CD8-positive, alpha-beta memory T cell (primary cell): ENCODE results near the gene TIMP3. TPM values are rescaled to one million over a fixed set of nuclear protein-coding genes. Genes with fewer than 3 reads are reported as not detected.

ENCODE experiments used
- CTCF ChIA-PET: fragments of 350-600 bp; sonication (Branson Sonifier 250); formaldehyde crosslinking; loops from one replicate; lab custom pipeline; 2021; ENCODE audit warnings: antibody characterized with exemption; lab: Charles Lee
- POLR2A ChIA-PET: fragments of 350-600 bp; sonication (Branson Sonifier 250); formaldehyde crosslinking; loops from one replicate; lab custom pipeline; 2021; ENCODE audit warnings: antibody characterized with exemption; lab: Charles Lee
- DNase-seq, 5 donors: peaks; one replicate each; pipeline versions ENCODE4 v3.0.0 to v3.0.0-alpha.2; 2020 to 2022; ENCODE audit warnings: mixed read lengths in 1 of 5
- H3K27ac ChIP-seq: one replicate; pipeline ENCODE4 v1.7.0; 2013; ENCODE audit warnings: low read depth, mild to moderate bottlenecking, low read length, moderate library complexity
- H3K27me3 ChIP-seq: 2 replicates; pipeline ENCODE4 v1.7.0; 2013; ENCODE audit warnings: low read length, mild to moderate bottlenecking; ENCODE audit not compliant: insufficient read depth, poor library complexity, severe bottlenecking
- H3K36me3 ChIP-seq: 2 replicates; pipeline ENCODE4 v1.7.0; 2013; ENCODE audit warnings: mild to moderate bottlenecking, low read length, moderate library complexity; ENCODE audit not compliant: insufficient read depth
- H3K4me1 ChIP-seq: 2 replicates; pipeline ENCODE4 v1.7.0; 2013; ENCODE audit warnings: mild to moderate bottlenecking, low read length, moderate library complexity; ENCODE audit not compliant: insufficient read depth
- H3K4me3 ChIP-seq: 2 replicates; pipeline ENCODE4 v1.7.0; 2013; ENCODE audit warnings: mild to moderate bottlenecking, low read length
- H3K9me3 ChIP-seq: 2 replicates; pipeline ENCODE4 v1.7.0; 2013; ENCODE audit warnings: mild to moderate bottlenecking, low read length
- H3K27ac Mint-ChIP-seq, 8 donors: one replicate each; pipeline ENCODE4 v1.8.0; 2020 to 2021; ENCODE audit warnings: mixed read lengths in 8 of 8, mild to moderate bottlenecking in 6 of 8, inconsistent platforms in 3 of 8, moderate library complexity in 3 of 8
- H3K27me3 Mint-ChIP-seq, 2 donors: one replicate each; pipeline ENCODE4 v1.8.0; 2020 to 2021; ENCODE audit warnings: mixed read lengths in 2 of 2, mild to moderate bottlenecking in 1 of 2, moderate library complexity in 1 of 2
- H3K36me3 Mint-ChIP-seq, 3 donors: one replicate each; pipeline ENCODE4 v1.8.0; 2020 to 2021; ENCODE audit warnings: mixed read lengths in 3 of 3, inconsistent platforms in 1 of 3, mild to moderate bottlenecking in 1 of 3
- H3K4me1 Mint-ChIP-seq, 3 donors: one replicate each; pipeline ENCODE4 v1.8.0; 2020 to 2021; ENCODE audit warnings: mixed read lengths in 3 of 3, inconsistent platforms in 1 of 3, mild to moderate bottlenecking in 1 of 3
- H3K4me3 Mint-ChIP-seq, 7 donors: one replicate each; pipeline ENCODE4 v1.8.0; 2020 to 2021; ENCODE audit warnings: mixed read lengths in 7 of 7, mild to moderate bottlenecking in 6 of 7, moderate library complexity in 4 of 7, inconsistent platforms in 2 of 7
- H3K9me3 Mint-ChIP-seq, 5 donors: one replicate each; pipeline ENCODE4 v1.8.0; 2020 to 2022; ENCODE audit warnings: mixed read lengths in 5 of 5, mild to moderate bottlenecking in 3 of 5, moderate library complexity in 2 of 5, inconsistent platforms in 1 of 5
- polyA plus RNA-seq: library from polyadenylated mRNA; unstranded; fragments of 300-500 nt; fragmentation: Illumina TruSeq; gene quantifications from one replicate; pipeline ENCODE4 v1.2.3, GENCODE V29; 2021
- total RNA-seq, 2 experiments: library from RNA; stranded (reverse); gene quantifications; one replicate each; pipeline ENCODE4 v1.2.3, GENCODE V29; 2021

The TIMP3 gene
- total and polyA plus RNA-seq, 3 experiments from 2014 or later: 0.22 to 0.24 TPM; not detected in 1

GRCh38 chr22:32852395-32853251 lies 51.1 kb downstream of the TIMP3 start:
- no peak overlapping the region for H3K27ac Mint-ChIP-seq
- CTCF ChIA-PET: interaction anchor here (0.8 kb wide), 1 partner anchor 55 kb away, joined by 3 read pairs; no protein-coding TSS in a partner anchor
- POLR2A ChIA-PET: no interaction called here

DNA sequence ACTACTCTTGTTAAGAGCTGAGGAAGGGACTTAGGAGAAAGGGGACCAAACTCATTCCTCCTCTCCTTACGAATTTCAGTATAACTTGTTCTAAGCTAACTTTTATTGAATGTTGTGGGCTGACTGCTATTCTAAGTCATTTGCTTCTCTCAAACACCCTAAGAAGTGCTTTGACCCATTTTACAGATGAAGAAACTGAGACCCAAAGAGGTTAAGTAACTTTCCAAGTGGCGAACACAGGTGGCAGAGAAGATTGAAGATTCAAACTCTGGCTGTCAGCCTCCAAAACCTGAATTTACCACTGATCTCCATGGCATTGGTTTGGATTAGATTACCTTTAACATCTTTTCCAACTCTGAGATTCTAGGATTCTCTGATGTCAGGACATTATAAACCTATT lies 52.2 kb downstream of the TIMP3 start:
- Histone ChIP-seq H3K36me3 (no peaks in the 10 kb centered on the region), H3K4me3 (no peak overlapping the region), H3K27ac (no peak overlapping the region), H3K27me3 (no peaks in the 10 kb centered on the region), H3K9me3 (no peaks in the 10 kb centered on the region), H3K4me1 (no peaks in the 10 kb centered on the region)
- no peaks in the 10 kb centered on the region for H3K36me3 Mint-ChIP-seq
- H3K27ac Mint-ChIP-seq: no peak overlapping the region
- CTCF ChIA-PET: no interaction called here
- no peaks in the 10 kb centered on the region for H3K4me1 Mint-ChIP-seq
- POLR2A ChIA-PET: no interaction called here
- peaks cover 0 to 2% (median 0%) of the 10 kb centered on the region in 5 donors for H3K9me3 Mint-ChIP-seq
- no peak overlapping the region for H3K4me3 Mint-ChIP-seq
- H3K27me3 Mint-ChIP-seq: peaks cover 8 to 14% of the 10 kb centered on the region in 2 donors
- DNase-seq: no peak

More at GRCh38 chr22:32852395-32853251, 51.1 kb downstream of the TIMP3 start:
- peaks cover 9 to 14% of the 10 kb centered on the region in 2 donors for H3K27me3 Mint-ChIP-seq
- H3K9me3 Mint-ChIP-seq: no peaks in the 10 kb centered on the region
- no peaks in the 10 kb centered on the region for H3K4me1 Mint-ChIP-seq
- Histone ChIP-seq H3K9me3 (no peaks in the 10 kb centered on the region), H3K4me1 (no peaks in the 10 kb centered on the region), H3K27ac (no peak overlapping the region), H3K27me3 (no peaks in the 10 kb centered on the region), H3K4me3 (no peak overlapping the region), H3K36me3 (no peaks in the 10 kb centered on the region)
- H3K36me3 Mint-ChIP-seq: no peaks in the 10 kb centered on the region
- no peak overlapping the region for H3K4me3 Mint-ChIP-seq
- no peak for DNase-seq

- no peak for DNase-seq
- Mint-ChIP-seq H3K9me3 (peaks cover 0 to 2% (median 0%) of the 10 kb centered on the region in 5 donors), H3K27me3 (peaks cover 5 to 14% of the 10 kb centered on the region in 2 donors), H3K27ac (no peak overlapping the region), H3K36me3 (no peaks in the 10 kb centered on the region), H3K4me1 (no peaks in the 10 kb centered on the region), H3K4me3 (no peak overlapping the region)
- ChIA-PET CTCF (no interaction called here), POLR2A (no interaction called here)
- no peaks in the 10 kb centered on the region for H3K9me3 ChIP-seq
- no peak overlapping the region for H3K4me3 ChIP-seq
- H3K4me1 ChIP-seq: no peaks in the 10 kb centered on the region
- no peaks in the 10 kb centered on the region for H3K27me3 ChIP-seq
- no peak overlapping the region for H3K27ac ChIP-seq
- H3K36me3 ChIP-seq: no peaks in the 10 kb centered on the region
These were observed 52.9 kb downstream of the TIMP3 start for GRCh38 chr22:32854351-32854804.

DNA sequence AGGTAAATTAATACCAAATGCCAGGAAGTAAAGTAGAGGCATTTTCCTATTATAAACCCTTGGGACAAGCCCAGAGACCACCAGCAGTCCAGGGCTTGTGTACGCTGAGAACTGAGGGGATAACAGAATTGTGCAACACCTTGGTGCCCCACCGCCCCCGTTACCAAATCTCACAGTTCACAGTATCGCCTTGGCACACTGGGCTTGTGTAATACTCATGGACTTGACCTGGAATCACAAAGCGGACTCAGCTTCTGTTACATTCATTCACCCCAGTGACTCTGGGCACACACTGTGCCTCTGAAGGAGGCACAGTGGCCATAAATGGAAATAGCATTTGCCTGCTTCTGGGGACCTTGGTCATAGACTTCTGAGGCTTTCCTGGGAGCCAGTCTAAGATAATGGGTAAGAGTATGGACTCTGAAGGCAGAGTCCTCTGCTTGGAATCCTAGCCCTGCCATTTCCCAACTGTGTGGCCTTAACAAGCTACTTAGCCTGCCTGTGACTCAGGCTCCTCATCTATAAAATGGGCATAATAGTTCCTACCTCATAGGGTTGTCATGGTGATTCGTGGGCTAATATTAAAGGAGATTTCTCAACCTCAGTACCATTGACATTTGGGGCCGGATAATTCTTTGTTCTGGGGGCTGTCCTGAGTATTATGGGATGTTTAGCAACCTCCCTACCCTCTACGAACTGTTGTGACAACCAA lies 53.7 kb downstream of the TIMP3 start:
- ChIA-PET CTCF (no interaction called here), POLR2A (no interaction called here)
- H3K4me3 Mint-ChIP-seq: no peak overlapping the region
- peaks cover 5 to 12% of the 10 kb centered on the region in 2 donors for H3K27me3 Mint-ChIP-seq
- H3K4me1 ChIP-seq: no peaks in the 10 kb centered on the region
- H3K27me3 ChIP-seq: no peaks in the 10 kb centered on the region
- no peaks in the 10 kb centered on the region for H3K36me3 Mint-ChIP-seq
- peaks cover 0 to 2% (median 0%) of the 10 kb centered on the region in 5 donors for H3K9me3 Mint-ChIP-seq
- no peak overlapping the region for H3K27ac ChIP-seq
- no peak overlapping the region for H3K4me3 ChIP-seq
- no peak for DNase-seq
- no peaks in the 10 kb centered on the region for H3K9me3 ChIP-seq
- no peaks in the 10 kb centered on the region for H3K36me3 ChIP-seq
- H3K27ac Mint-ChIP-seq: no peak overlapping the region
- no peaks in the 10 kb centered on the region for H3K4me1 Mint-ChIP-seq

GRCh38 chr22:32858121-32858703 lies 56.7 kb downstream of the TIMP3 start:
- Mint-ChIP-seq H3K27me3 (peaks cover 5 to 8% of the 10 kb centered on the region in 2 donors), H3K4me3 (no peak overlapping the region), H3K27ac (no peak overlapping the region), H3K4me1 (no peaks in the 10 kb centered on the region), H3K9me3 (peaks cover 0 to 2% (median 0%) of the 10 kb centered on the region in 5 donors), H3K36me3 (no peaks in the 10 kb centered on the region)
- Histone ChIP-seq H3K9me3 (no peaks in the 10 kb centered on the region), H3K27ac (no peak overlapping the region), H3K27me3 (no peaks in the 10 kb centered on the region), H3K36me3 (no peaks in the 10 kb centered on the region), H3K4me3 (no peak overlapping the region), H3K4me1 (no peaks in the 10 kb centered on the region)
- ChIA-PET CTCF (no interaction called here), POLR2A (no interaction called here)
- DNase-seq: no peak

GRCh38 chr22:32858957-32859356 lies 57.5 kb downstream of the TIMP3 start:
- POLR2A ChIA-PET: no interaction called here
- no peaks in the 10 kb centered on the region for H3K9me3 ChIP-seq

DNA sequence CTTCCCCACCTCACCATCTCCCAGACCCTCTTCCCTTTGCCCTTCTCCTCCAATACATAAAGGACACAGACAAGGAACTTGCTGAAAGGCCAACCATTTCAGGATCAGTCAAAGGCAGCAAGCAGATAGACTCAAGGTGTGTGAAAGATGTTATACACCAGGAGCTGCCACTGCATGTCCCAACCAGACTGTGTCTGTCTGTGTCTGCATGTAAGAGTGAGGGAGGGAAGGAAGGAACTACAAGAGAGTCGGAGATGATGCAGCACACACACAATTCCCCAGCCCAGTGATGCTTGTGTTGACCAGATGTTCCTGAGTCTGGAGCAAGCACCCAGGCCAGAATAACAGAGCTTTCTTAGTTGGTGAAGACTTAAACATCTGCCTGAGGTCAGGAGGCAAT lies 58.2 kb downstream of the TIMP3 start:
- Histone ChIP-seq H3K4me3 (no peak overlapping the region), H3K36me3 (no peaks in the 10 kb centered on the region), H3K27ac (no peak overlapping the region), H3K4me1 (no peaks in the 10 kb centered on the region), H3K27me3 (no peaks in the 10 kb centered on the region), H3K9me3 (no peaks in the 10 kb centered on the region)
- no peaks in the 10 kb centered on the region for H3K4me1 Mint-ChIP-seq
- no peak overlapping the region for H3K4me3 Mint-ChIP-seq
- H3K36me3 Mint-ChIP-seq: no peaks in the 10 kb centered on the region
- DNase-seq: no peak
- H3K27me3 Mint-ChIP-seq: peaks cover 6 to 8% of the 10 kb centered on the region in 2 donors
- POLR2A ChIA-PET: no interaction called here
- peaks cover 0 to 2% (median 0%) of the 10 kb centered on the region in 5 donors for H3K9me3 Mint-ChIP-seq
- H3K27ac Mint-ChIP-seq: no peak overlapping the region
- CTCF ChIA-PET: no interaction called here

More at GRCh38 chr22:32858957-32859356, 57.5 kb downstream of the TIMP3 start:
- CTCF ChIA-PET: no interaction called here
- Mint-ChIP-seq H3K4me1 (no peaks in the 10 kb centered on the region), H3K36me3 (no peaks in the 10 kb centered on the region), H3K9me3 (peaks cover 0 to 2% (median 0%) of the 10 kb centered on the region in 5 donors), H3K4me3 (no peak overlapping the region), H3K27me3 (peaks cover 5 to 8% of the 10 kb centered on the region in 2 donors), H3K27ac (no peak overlapping the region)
- Histone ChIP-seq H3K4me3 (no peak overlapping the region), H3K36me3 (no peaks in the 10 kb centered on the region), H3K27ac (no peak overlapping the region), H3K4me1 (no peaks in the 10 kb centered on the region), H3K27me3 (no peaks in the 10 kb centered on the region)
- DNase-seq: no peak

DNA sequence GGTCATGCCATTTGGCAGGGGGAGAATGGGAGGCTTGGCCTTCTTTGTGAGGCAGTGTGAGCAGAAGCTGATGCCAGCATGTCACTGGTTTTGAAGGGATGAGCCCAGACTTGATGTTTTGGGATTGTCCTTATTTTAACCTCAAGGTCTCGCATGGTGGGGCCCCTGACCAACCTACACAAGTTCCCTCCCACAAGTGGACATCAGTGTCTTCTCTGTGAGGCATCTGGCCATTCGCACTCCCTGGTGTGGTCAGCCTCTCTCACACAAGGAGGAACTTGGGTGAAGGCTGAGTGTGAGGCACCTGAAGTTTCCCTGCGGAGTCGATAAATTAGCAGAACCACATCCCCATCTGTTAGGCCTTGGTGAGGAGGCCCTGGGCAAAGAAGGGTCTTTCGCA lies 59.8 kb downstream of the TIMP3 start:
- Mint-ChIP-seq H3K4me3 (no peak overlapping the region), H3K4me1 (no peaks in the 10 kb centered on the region), H3K27me3 (peaks cover 0 to 3% of the 10 kb centered on the region in 2 donors), H3K9me3 (peaks cover 0 to 2% (median 0%) of the 10 kb centered on the region in 5 donors), H3K27ac (no peak overlapping the region), H3K36me3 (no peaks in the 10 kb centered on the region)
- no peak for DNase-seq
- H3K4me1 ChIP-seq: no peaks in the 10 kb centered on the region
- no peaks in the 10 kb centered on the region for H3K36me3 ChIP-seq
- ChIA-PET CTCF (no interaction called here), POLR2A (no interaction called here)
- no peak overlapping the region for H3K27ac ChIP-seq
- H3K4me3 ChIP-seq: no peak overlapping the region
- no peaks in the 10 kb centered on the region for H3K9me3 ChIP-seq
- no peaks in the 10 kb centered on the region for H3K27me3 ChIP-seq
